IPS DF 4.7 (cell line): ENCODE measurements around the gene UGT2B7.
"Not testable (repeated sequence)": the region's sequence is repeated elsewhere in the genome, so short reads cannot be mapped to it uniquely, and the experiment has no call there.

Experiments used
- DNase-seq: peaks from one replicate; pipeline ENCODE4 v3.0.0-alpha.2; 2013; ENCODE audit warnings: low spot score; ENCODE audit errors: extremely low read depth

The UGT2B7 gene

GRCh38 chr4:69078852-69079251 is 17.4 kb upstream of the UGT2B7 start:
- no peak for DNase-seq

- DNase-seq, result no peak
These were observed 7.8 kb upstream of the UGT2B7 start for GRCh38 chr4:69088473-69088872.

GRCh38 chr4:69089388-69089787 is 6.9 kb upstream of the UGT2B7 start:
- DNase-seq, result no peak

GRCh38 chr4:69092190-69092589 is 4.1 kb upstream of the UGT2B7 start:
- DNase-seq, result no peak

GRCh38 chr4:69092980-69093568 is 3.2 kb upstream of the UGT2B7 start:
- DNase-seq, result no peak

DNA sequence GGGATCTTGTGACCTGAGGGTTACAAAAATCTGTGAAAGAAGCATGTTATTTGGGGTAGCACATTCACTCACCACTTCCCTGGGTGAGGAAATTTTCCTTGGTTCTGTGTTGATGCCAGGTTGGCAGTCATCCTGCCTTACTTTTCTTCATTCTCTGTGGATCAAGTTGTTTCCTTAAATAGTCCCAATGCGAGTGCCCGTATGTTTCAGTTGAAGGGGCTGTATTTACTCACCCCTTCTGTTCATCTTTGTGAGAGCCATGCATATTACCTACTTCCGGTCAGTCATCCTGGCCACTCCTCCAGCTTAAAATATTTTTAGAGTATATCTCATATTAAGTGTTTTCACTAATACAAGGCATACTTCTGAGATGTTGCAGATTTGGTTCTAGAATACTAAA is 2.6 kb upstream of the UGT2B7 start:
- no peak for DNase-seq

- no peak for DNase-seq
These were observed 958 bp upstream of the UGT2B7 start for GRCh38 chr4:69095301-69095731.

DNA sequence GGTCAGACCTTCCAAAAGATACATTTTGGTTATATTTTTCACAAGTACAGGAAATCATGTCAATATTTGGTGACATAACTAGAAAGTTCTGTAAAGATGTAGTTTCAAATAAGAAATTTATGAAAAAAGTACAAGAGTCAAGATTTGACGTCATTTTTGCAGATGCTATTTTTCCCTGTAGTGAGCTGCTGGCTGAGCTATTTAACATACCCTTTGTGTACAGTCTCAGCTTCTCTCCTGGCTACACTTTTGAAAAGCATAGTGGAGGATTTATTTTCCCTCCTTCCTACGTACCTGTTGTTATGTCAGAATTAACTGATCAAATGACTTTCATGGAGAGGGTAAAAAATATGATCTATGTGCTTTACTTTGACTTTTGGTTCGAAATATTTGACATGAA is 536 bp downstream of the UGT2B7 start:
- no peak for DNase-seq

DNA sequence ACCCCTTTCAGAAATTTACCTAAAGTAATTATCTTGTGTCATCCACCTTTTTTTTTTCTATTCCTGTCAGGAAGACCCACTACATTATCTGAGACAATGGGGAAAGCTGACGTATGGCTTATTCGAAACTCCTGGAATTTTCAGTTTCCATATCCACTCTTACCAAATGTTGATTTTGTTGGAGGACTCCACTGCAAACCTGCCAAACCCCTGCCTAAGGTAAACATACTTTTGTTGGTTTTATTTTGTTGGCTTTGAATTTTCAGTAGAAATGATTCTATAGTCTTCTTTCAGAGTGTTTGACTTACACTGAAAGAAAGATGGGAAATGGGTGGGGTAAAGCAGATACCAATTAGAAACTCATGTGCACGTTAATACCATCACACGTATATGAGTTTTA is 2.2 kb downstream of the UGT2B7 start:
- DNase-seq, result no peak

GRCh38 chr4:69099910-69100309 is 3.6 kb downstream of the UGT2B7 start:
- no peak for DNase-seq

- DNase-seq, result not testable (repeated sequence)
These were observed 6.4 kb downstream of the UGT2B7 start for GRCh38 chr4:69102668-69103067.

GRCh38 chr4:69104719-69105275 is 8.5 kb downstream of the UGT2B7 start:
- DNase-seq, result no peak

DNA sequence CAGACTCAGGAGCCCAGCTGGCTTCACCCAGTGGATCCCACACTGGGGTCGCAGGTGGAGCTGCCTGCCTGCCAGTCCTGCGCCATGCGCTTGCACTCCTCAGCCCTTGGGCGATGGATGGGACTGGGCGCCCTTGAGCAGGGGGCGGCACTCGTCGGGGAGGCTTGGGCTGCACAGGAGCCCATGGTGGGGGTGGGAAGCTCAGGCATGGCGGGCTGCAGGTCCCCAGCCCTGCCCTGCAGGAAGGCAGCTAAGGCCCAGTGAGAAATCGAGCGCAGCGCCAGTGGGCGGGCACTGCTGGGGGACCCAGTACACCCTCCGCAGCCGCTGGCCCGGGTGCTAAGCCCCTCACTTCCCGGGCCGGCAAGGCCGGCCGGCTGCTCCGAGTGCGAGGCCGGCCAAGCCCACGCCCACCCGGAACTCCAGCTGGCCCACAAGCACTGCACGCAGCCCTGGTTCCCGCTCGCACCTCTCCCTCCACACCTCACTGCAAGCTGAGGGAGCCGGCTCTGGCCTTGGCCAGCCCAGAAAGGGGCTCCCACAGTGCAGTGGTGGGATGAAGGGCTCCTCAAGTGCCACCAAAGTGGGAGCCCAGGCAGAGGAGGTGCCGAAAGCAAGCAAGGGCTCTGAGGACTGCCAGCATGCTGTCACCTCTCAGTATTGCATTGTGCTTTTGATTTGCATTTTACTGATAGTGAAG is 19.0 kb downstream of the UGT2B7 start:
- not testable (repeated sequence) for DNase-seq

GRCh38 chr4:69115851-69116213 is 19.6 kb downstream of the UGT2B7 start:
- no peak for DNase-seq

DNA sequence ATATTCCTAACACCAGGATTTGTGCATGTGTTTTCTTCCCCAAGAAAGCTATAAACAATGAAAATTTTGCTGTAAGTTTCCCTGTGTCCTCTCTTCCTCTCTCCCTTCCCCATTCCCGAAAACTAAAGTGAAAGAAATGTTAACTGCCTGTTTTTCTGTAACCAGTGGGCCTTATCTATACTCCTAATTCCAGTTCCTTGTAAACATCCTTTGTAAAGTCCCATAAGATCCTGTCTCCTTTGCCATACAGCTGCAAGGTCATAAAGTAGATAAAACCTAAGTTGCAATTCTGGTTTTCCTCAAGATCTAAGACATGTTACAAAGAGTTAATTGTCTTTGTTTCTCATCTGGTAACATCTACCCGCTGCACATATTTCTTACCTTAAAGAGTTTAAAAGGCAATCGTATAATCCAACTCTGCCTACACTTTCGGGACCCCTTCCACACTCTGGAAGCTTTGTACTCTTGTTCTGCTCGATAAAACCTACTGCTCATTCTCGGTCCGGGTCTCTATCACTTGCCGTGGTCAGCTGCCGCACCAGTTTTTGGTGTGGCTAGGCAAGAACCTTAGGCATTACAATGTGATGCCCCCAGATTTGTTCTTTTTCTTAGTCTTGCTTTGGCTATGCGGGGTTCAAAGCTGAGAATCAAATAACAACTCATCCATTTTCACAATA is 20.5 kb downstream of the UGT2B7 start:
- no peak for DNase-seq

GRCh38 chr4:69120870-69121269 is 24.6 kb downstream of the UGT2B7 start:
- DNase-seq, result no peak

GRCh38 chr4:69122476-69122875 is 26.2 kb downstream of the UGT2B7 start:
- DNase-seq, result no peak

DNA sequence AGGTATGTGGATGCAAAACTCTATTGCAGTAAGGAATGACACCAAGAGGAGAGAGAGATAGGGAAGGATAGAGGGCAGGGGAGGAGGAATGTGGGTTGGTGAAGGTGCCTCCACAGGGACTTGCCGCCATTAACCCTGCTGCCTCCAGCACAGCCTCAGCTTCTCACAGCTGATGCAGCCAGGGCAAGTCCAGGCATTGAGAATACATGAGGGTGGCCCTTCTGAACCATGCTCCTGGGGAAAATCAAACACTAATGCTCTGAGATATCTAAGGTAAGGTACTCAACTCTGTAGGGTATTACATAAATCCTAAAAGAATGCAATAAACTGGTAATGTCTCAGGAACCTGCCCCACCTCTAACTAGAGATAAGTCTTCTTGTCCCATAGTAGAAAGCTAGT is 28.7 kb downstream of the UGT2B7 start:
- no peak for DNase-seq

- DNase-seq, result no peak
These were observed 29.8 kb downstream of the UGT2B7 start for GRCh38 chr4:69126024-69126423.

GRCh38 chr4:69133993-69134392 is 37.7 kb downstream of the UGT2B7 start:
- no peak for DNase-seq

DNA sequence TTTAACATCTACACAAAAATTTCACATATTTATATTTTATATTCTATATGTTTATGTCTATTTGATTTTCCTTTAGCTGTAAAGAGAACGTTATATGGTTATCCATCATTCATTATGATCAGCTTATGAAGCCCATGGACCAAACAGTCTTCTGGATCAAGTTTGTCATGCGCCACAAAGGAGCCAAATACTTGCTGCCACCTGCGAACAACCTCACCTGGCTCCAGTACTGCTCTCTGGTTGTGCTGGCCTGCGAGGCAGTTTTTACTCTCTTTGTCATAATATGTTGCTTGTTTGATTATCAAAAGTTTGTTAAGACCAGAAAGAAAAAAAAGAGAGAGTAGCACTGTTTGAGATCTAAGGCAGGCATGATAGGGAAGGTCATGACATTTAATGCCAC is 38.2 kb downstream of the UGT2B7 start:
- DNase-seq, result no peak

- no peak for DNase-seq
These were observed 45.0 kb downstream of the UGT2B7 start for GRCh38 chr4:69141320-69141719.

GRCh38 chr4:69147334-69147733 is 51.1 kb downstream of the UGT2B7 start:
- no peak for DNase-seq
